ENCODE results near the gene LRRK2.
"Not testable (repeated sequence)": the region's sequence is repeated elsewhere in the genome, so short reads cannot be mapped to it uniquely, and the experiment has no call there.

Gene LRRK2

DNA sequence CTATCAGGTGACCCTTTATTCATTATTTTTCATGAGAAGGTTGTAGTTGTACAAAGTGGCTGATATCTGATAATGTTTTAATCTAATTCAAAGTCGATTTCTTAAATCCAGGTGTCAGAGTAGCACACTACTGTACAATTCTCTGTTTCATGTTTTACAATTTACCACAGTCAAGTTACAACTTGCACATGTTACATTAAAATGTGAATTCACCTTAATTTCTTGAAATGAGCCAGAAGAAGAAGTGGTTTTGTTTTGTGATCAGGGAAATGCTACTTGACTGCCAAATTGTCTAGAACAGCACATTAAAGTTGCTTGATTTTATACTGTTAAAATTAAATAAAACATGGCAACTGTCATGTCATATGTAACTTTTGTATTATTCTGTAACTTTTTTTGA, 23.2 kb downstream of the LRRK2 start:
- no peak for DNase-seq (ENCODE audit: low read depth in 1 of 2, low spot score in 1 of 2)

DNA sequence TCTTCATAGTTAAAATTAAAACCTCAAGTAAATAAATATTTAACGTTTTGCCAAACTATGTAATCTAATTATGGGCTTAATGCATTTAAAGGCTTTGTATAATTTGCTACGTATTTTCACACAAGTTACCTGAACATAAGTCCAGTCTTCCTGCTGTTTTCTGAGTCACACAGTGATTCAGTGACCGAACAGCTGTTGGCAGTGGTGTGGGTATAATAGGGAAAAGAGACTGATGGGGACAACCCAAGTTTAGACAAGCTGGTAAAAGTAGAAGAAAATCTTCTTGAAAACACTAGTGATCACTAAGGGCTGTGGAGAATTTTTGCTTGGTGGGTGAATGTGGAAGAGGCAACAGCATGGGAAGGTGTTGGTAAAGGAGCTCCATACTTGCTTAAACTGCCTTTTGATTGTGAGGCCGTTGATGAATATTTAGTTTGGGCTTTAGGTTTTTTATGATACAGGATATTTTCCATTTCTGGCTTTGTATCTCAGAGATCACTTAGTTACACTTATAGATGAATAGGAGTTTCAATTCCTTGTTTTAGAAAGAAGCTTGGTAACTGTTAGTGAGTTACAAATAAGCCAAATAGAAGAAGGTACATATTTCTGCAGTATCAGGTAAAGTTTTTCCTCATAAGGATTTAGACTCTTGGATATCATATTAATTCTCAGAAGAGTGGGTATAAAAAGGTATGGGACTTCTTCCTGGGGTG, 23.9 kb downstream of the LRRK2 start:
- no peak for DNase-seq (ENCODE audit: low read depth in 1 of 2, low spot score in 1 of 2)

DNA sequence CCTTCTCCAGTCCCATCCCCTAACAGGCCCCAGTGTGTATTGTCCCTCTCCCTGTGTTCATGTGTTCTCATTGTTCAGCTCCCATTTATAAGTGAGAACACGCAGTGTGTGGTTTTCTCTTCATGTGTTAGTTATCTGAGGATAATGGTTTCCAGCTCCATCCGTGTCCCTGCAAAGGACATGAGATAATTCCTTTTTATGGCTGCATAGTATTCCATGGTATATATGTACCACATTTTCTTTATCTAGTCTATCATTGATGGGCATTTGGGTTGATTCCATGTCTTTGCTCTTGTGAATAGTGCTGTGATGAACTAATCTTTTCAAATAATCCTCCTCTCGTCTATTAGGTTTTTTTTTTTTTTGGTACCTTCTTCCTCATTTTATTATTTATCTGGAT, 25.9 kb downstream of the LRRK2 start:
- not testable (repeated sequence) for DNase-seq (ENCODE audit: low read depth in 1 of 2, low spot score in 1 of 2)

- no peak for DNase-seq (ENCODE audit: low read depth in 1 of 2, low spot score in 1 of 2)
Measured at GRCh38 chr12:40253936-40254335, 29.1 kb downstream of the LRRK2 start.

DNA sequence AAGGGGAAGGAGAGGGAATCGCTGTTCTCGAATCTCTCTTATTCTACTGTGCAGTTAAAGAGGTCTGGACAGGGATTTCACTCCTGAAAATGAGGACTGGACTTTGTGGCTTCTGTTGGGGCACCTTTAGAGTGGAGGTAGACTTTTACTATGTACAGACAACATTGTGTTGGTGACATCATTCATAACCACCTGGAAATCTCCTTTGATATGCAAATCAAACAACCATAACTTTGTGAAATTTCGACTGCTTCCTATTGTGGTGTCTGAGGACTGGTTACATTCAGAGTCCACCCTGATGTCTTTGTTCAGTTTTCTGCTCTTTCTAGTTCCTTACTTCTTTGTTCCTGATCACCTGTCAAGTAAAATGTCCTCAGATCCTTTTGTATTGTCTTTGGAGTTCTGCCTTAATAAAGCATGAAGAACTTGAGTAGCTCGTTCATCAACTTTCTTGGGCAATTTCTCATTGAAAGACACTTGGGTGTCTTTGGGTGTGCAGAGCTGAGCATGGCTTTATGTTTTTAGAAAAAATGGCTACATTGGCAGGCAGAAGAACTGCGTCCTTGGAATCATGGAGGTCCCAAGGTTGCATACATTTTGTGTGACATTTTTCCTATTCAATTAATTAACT, 29.8 kb downstream of the LRRK2 start:
- no peak for DNase-seq (ENCODE audit: low read depth in 1 of 2, low spot score in 1 of 2)

- DNase-seq (ENCODE audit: low read depth in 1 of 2, low spot score in 1 of 2), result no peak
Measured at GRCh38 chr12:40258371-40258770, 33.6 kb downstream of the LRRK2 start.

- DNase-seq (ENCODE audit: low read depth in 1 of 2, low spot score in 1 of 2), result no peak
Measured at GRCh38 chr12:40261937-40262336, 37.1 kb downstream of the LRRK2 start.

- DNase-seq (ENCODE audit: low read depth in 1 of 2, low spot score in 1 of 2), result no peak
Measured at GRCh38 chr12:40262657-40263056, 37.9 kb downstream of the LRRK2 start.

GRCh38 chr12:40263616-40264409, 39.0 kb downstream of the LRRK2 start:
- DNase-seq (ENCODE audit: low read depth in 1 of 2, low spot score in 1 of 2), result no peak

DNA sequence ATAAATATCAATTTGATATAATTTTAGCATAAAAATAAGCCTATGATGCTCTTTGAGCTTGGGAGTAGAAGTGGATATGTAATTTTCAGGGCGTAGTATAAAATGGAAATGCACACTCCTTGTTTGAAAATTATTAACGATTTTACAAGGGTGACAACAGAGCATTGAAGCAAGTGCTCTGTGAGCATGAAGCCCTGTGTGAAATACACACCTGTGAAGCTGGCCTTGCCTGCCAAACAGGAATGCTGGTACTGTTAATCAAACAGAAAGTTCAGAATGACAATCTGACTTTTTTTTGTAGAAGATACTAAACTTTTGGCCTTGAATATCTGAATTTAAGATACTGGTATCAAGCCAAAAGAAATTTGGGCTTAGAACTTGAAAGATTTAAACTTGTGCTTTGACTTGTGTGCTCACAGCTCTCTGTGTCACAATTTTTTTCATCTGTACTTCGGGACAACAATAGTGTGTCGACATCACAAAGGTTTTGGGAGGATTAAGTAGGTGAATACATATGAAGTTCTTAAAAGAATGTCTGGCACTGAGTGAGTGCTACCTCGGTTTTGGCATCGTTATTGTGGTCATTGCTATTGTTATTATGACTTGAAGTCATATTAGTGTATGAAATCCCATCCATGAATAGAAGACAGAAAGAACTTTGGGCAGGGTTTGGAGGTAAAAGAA, 47.3 kb downstream of the LRRK2 start:
- no peak for DNase-seq (ENCODE audit: low read depth in 1 of 2, low spot score in 1 of 2)

GRCh38 chr12:40281791-40282364, 57.1 kb downstream of the LRRK2 start:
- no peak for DNase-seq (ENCODE audit: low read depth in 1 of 2, low spot score in 1 of 2)

DNA sequence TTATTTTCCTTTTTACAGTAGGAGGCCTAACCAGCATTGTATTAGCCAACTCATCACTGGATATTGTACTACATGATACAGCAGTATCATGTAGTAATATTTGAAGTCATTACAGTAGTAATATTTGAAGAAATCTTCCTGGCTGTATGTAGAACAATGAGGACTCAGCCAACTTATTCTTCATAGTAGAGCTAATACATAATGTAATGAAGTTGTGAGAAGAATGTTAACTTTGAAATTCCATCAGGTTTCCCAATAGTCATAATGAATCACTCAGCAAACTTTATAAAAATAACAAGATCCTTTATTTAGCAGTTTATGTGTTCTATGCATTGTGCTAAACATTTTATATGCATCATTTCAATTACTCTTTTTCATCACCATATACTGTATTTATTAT, 61.8 kb downstream of the LRRK2 start:
- no peak for DNase-seq (ENCODE audit: low read depth in 1 of 2, low spot score in 1 of 2)

GRCh38 chr12:40287369-40287975, 62.7 kb downstream of the LRRK2 start:
- DNase-seq (ENCODE audit: low read depth in 1 of 2, low spot score in 1 of 2), result no peak

DNA sequence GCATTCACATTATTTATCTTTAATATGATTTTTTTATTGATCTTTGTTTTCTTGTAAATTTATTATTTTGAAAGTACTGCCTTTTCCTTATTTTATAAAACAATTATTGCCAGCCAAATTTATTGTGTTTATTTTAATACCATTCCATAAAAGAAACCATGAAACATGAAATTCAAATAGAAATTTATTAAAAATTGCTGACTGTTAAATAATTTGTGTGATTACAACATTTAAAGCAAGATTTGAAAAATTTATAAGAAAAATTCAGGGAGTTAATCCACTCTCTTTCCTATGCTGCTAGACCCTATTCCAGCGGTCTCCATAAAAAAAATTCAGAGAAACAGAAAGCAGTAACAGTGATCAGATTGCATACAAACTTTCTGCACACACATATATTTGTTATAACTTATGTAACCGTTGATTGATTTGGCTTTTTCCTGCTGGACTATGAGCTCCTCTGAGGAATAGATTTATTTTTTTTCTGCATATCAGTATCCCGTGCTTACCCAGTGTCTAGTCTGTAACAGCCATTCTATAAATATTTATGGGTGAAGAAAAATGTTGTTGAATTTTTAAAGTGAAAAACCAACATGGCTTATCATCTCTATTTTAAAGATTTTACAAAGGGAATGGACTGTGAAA, 68.1 kb downstream of the LRRK2 start:
- DNase-seq (ENCODE audit: low read depth in 1 of 2, low spot score in 1 of 2), result no peak

- DNase-seq (ENCODE audit: low read depth in 1 of 2, low spot score in 1 of 2), result no peak
Measured at GRCh38 chr12:40298341-40298740, 73.5 kb downstream of the LRRK2 start.

DNA sequence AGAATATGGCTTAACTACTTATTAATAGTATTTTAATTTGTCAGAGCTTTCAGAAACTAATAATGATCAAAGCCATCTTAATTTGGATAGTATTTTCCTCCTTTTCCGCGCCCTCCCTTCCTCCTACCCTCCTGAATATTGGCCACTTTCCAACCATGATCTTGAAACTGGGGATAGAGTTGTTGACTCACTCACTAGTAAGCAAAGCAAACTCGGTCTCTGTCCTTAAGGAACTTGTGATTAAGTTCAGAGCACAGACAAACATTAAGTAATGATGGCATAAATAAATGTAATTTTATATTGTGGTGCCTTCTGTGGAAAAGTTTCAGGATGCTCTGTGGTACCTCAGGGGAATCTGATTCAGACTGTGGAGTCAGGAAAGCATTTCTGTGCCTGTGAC, 75.7 kb downstream of the LRRK2 start:
- DNase-seq (ENCODE audit: low read depth in 1 of 2, low spot score in 1 of 2), result no peak

GRCh38 chr12:40309001-40309400, 84.2 kb downstream of the LRRK2 start:
- DNase-seq (ENCODE audit: low read depth in 1 of 2, low spot score in 1 of 2), result no peak

GRCh38 chr12:40310211-40310610, 85.4 kb downstream of the LRRK2 start:
- no peak for DNase-seq (ENCODE audit: low read depth in 1 of 2, low spot score in 1 of 2)

DNA sequence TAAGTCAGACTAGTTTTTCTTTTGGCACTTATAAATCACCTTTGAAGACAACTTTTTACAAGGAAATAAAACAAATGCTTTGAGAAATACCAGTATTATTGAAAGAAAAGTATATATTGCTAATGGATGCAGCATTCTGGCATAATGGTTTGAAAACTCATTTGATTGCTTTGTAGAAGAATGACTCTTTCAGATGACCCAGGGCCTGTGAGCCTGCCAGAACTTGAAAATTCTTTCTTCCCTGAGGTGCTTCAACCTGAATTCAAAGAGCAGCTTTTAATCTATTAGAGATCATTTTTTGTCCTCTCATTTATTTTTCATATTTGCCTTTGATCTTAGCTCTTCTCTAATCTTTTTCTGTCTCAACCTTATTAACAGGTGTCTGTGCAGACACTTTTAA, 87.4 kb downstream of the LRRK2 start:
- DNase-seq (ENCODE audit: low read depth in 1 of 2, low spot score in 1 of 2), result no peak

DNA sequence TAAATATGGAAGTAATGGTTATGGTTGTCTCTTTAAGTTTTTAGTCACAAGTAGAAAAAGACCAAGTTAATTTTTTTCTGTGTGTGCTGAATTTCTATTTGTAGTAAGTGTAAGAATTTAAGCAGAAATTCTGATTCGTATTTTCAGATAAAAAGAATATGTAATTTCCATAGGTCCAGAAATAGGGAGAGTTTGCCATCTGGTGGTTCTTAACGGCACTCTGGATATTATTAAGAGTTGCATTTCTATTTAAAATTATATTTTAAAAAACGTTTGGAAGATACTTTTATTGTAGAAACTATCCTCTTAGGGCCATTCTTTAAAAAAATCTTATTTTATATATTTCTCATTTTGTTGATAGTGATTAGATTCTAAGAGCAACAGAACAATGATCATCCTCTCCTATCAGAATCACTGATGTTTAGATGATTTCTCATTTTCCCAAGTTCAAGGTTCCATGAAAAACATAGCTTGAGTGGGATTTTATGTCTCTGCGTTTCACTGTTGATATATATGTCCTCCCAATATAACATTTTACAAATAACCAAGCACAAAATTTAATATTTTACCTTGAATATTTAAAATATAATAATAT, 88.3 kb downstream of the LRRK2 start:
- DNase-seq (ENCODE audit: low read depth in 1 of 2, low spot score in 1 of 2), result no peak
